C1 segment of cervical spinal cord (tissue), 14 donors: ENCODE data around the gene KDM7A.
"Not testable (repeated sequence)": the region's sequence is repeated elsewhere in the genome, so short reads cannot be mapped to it uniquely, and the experiment has no call there.

Source experiments
- DNase-seq, 14 donors: peaks; one replicate each; lab custom pipeline; 2025; lab: John Stamatoyannopoulos, UW

The KDM7A gene

GRCh38 chr7:140156460-140157080, 20.2 kb downstream of the KDM7A start:
- no peak for DNase-seq

GRCh38 chr7:140155428-140155827, 21.4 kb downstream of the KDM7A start:
- no peak for DNase-seq

- no peak for DNase-seq
These were observed 23.1 kb downstream of the KDM7A start for GRCh38 chr7:140153666-140154161.

GRCh38 chr7:140146574-140146973, 30.2 kb downstream of the KDM7A start:
- no peak for DNase-seq

- no peak for DNase-seq
These were observed 31.1 kb downstream of the KDM7A start for GRCh38 chr7:140145709-140146108.

- DNase-seq = no peak
These were observed 32.0 kb downstream of the KDM7A start for GRCh38 chr7:140144821-140145220.

GRCh38 chr7:140143997-140144396, 32.8 kb downstream of the KDM7A start:
- DNase-seq = no peak

- DNase-seq = no peak
These were observed 34.8 kb downstream of the KDM7A start for GRCh38 chr7:140142031-140142430.

- no peak for DNase-seq
These were observed 35.5 kb downstream of the KDM7A start for GRCh38 chr7:140141256-140141655.

GRCh38 chr7:140137078-140137477, 39.7 kb downstream of the KDM7A start:
- no peak for DNase-seq

- DNase-seq = no peak
These were observed 40.7 kb downstream of the KDM7A start for GRCh38 chr7:140136073-140136472.

- DNase-seq = no peak
These were observed 42.7 kb downstream of the KDM7A start for GRCh38 chr7:140134039-140134438.

- DNase-seq = no peak
These were observed 49.2 kb downstream of the KDM7A start for GRCh38 chr7:140127360-140128127.

GRCh38 chr7:140126435-140127034, 50.2 kb downstream of the KDM7A start:
- no peak for DNase-seq

- DNase-seq = no peak
These were observed 53.8 kb downstream of the KDM7A start for GRCh38 chr7:140122965-140123364.

- peak in 5 of 14 donors; percentile 4 to 20 (median 10) for DNase-seq
These were observed 55.5 kb downstream of the KDM7A start for GRCh38 chr7:140121326-140121725.

GRCh38 chr7:140114817-140115216, 62.0 kb downstream of the KDM7A start:
- not testable (repeated sequence) for DNase-seq

- not testable (repeated sequence) for DNase-seq
These were observed 68.0 kb downstream of the KDM7A start for GRCh38 chr7:140108777-140109176.

- no peak for DNase-seq
These were observed 80.3 kb downstream of the KDM7A start for GRCh38 chr7:140096459-140096858.

- DNase-seq = no peak
These were observed 83.4 kb downstream of the KDM7A start for GRCh38 chr7:140093375-140093774.

GRCh38 chr7:140085447-140085846, 91.3 kb downstream of the KDM7A start:
- DNase-seq = no peak

GRCh38 chr7:140084972-140085371, 91.8 kb downstream of the KDM7A start:
- DNase-seq = no peak
